HCT116 (cell line): Measurements from ENCODE around the gene ST3GAL5. TPM values are rescaled to one million over a fixed set of nuclear protein-coding genes. Genes with fewer than 3 reads are reported as not detected.

Source experiments
- ATAC-seq: fragments of 200-7000 bp; cut with Tn5 transposase; 2 replicates; pipeline ENCODE4 v1.9.1; 2020; ENCODE audit warnings: mild to moderate bottlenecking, moderate library complexity
- BruUV-seq: library from RNA; stranded (reverse); fragments of 400-500 nt; replicated peaks from 2 replicates; lab custom pipeline; 2021; lab: Mats Ljungman, UMichigan
- CTCF ChIA-PET: fragments of 300-600 bp; sonication (Branson Sonifier 250); formaldehyde crosslinking; loops from one replicate; lab custom pipeline; 2021; ENCODE audit warnings: antibody characterized with exemption; lab: Charles Lee
- POLR2A ChIA-PET: fragments of 300-600, 350-600 bp; sonication (Branson Sonifier 250); formaldehyde crosslinking; loops from one replicate; lab custom pipeline; 2021; ENCODE audit warnings: antibody characterized with exemption; lab: Charles Lee
- RAD21 ChIA-PET, 2 experiments: fragments of 300-600 bp; sonication (Branson Sonifier 250); formaldehyde crosslinking; loops; one replicate each; lab custom pipeline; 2023; ENCODE audit warnings: low total read pairs in 2 of 2; ENCODE audit not compliant: uncharacterized antibody in 2 of 2, unreplicated experiment in 2 of 2, low non-redundant PET in 1 of 2; lab: Charles Lee
- DNase-seq: peaks from one replicate; pipeline ENCODE4 v3.0.0-alpha.2; 2010; ENCODE audit warnings: low read depth, low spot score
- H2AFZ ChIP-seq: fragments of 200-600 bp; shearing (Covaris generic), sonication (generic); 2 replicates; pipeline ENCODE4 v1.6.1; 2017; ENCODE audit warnings: low read depth, mixed run types, mixed read lengths, antibody characterized with exemption, low read length; ENCODE audit not compliant: poor library complexity, severe bottlenecking
- H3K27ac ChIP-seq: 2 replicates; pipeline ENCODE4 v1.5.1; 2012; ENCODE audit warnings: low read depth, low read length
- H3K27me3 ChIP-seq: fragments of 200-600 bp; sonication (generic); 2 replicates; pipeline ENCODE4 v1.6.1; 2016; ENCODE audit warnings: mixed run types, low read length, mixed read lengths; ENCODE audit not compliant: insufficient read depth
- H3K36me3 ChIP-seq, 2 experiments: fragments of 200-500 bp in 1 of 2; fragments of 200-600 bp in 1 of 2; sonication (Bioruptor generic) in 1 of 2; sonication (generic) in 1 of 2; 2 replicates each; pipeline versions ENCODE4 v1.5.1 to v1.6.1; 2014 to 2016; ENCODE audit warnings: low read length in 2 of 2, inconsistent platforms in 1 of 2, mixed read lengths in 1 of 2, mixed run types in 1 of 2; ENCODE audit not compliant: insufficient read depth in 2 of 2, control insufficient read depth in 1 of 2
- H3K4me1 ChIP-seq, 2 experiments: fragments of 200-600 bp in 1 of 2; sonication (generic) in 1 of 2; 2 replicates each; pipeline versions ENCODE4 v1.5.1 to v1.6.1; 2012 to 2017; ENCODE audit warnings: low read length in 2 of 2, inconsistent platforms in 1 of 2, mild to moderate bottlenecking in 1 of 2, mixed read lengths in 1 of 2, mixed run types in 1 of 2, moderate library complexity in 1 of 2; ENCODE audit not compliant: insufficient read depth in 2 of 2, control insufficient read depth in 1 of 2
- H3K4me2 ChIP-seq: fragments of 200-600 bp; sonication (generic); 2 replicates; pipeline ENCODE4 v1.6.1; 2017; ENCODE audit warnings: mixed run types, low read length, mixed read lengths
- H3K4me3 ChIP-seq, 2 experiments: fragments of 200-600 bp in 1 of 2; sonication (generic) in 1 of 2; replicated peaks in 1 of 2; 2 replicates each; pipeline ENCODE4 v1.5.1; 2011 to 2016; ENCODE audit warnings: low read length in 2 of 2, control low read depth in 1 of 2, low read depth in 1 of 2, mild to moderate bottlenecking in 1 of 2, mixed read lengths in 1 of 2, mixed run types in 1 of 2
- H3K79me2 ChIP-seq: fragments of 200-600 bp; sonication (generic); 2 replicates; pipeline ENCODE4 v1.6.1; 2017; ENCODE audit warnings: mild to moderate bottlenecking, mixed run types, low read length, moderate library complexity, mixed read lengths; ENCODE audit not compliant: insufficient read depth
- H3K9ac ChIP-seq: fragments of 200-600 bp; sonication (generic); 2 replicates; pipeline ENCODE4 v1.6.1; 2016; ENCODE audit warnings: low read length, mixed read lengths
- H3K9me2 ChIP-seq: fragments of 200-600 bp; sonication (generic), shearing (Covaris generic); 2 replicates; pipeline ENCODE4 v1.6.1; 2017; ENCODE audit warnings: mixed run types, mild to moderate bottlenecking, moderate library complexity; ENCODE audit not compliant: insufficient read depth
- H3K9me3 ChIP-seq, 2 experiments: fragments of 200-500 bp in 1 of 2; fragments of 200-600 bp in 1 of 2; sonication (Bioruptor generic) in 1 of 2; sonication (generic) in 1 of 2; 2 replicates each; pipeline ENCODE4 v1.6.1; 2014 to 2017; ENCODE audit warnings: low read length in 2 of 2, mixed read lengths in 2 of 2, inconsistent platforms in 1 of 2, low read depth in 1 of 2, mild to moderate bottlenecking in 1 of 2, mixed run types in 1 of 2, moderate library complexity in 1 of 2; ENCODE audit not compliant: control insufficient read depth in 1 of 2, insufficient read depth in 1 of 2
- H4K20me1 ChIP-seq: fragments of 200-600 bp; sonication (generic), shearing (Covaris generic); 2 replicates; pipeline ENCODE4 v1.6.1; 2017; ENCODE audit warnings: mixed run types, mild to moderate bottlenecking, moderate library complexity; ENCODE audit not compliant: insufficient read depth
- CEBPB ChIP-seq: IDR thresholded peaks from 2 replicates; pipeline ENCODE4 v1.6.1; 2012; ENCODE audit warnings: low read depth
- EGR1 ChIP-seq: IDR thresholded peaks from 2 replicates; pipeline ENCODE4 v1.6.1; 2012; ENCODE audit warnings: low read depth
- EZH2 ChIP-seq: fragments of 200-600 bp; sonication (generic); IDR thresholded peaks from 2 replicates; pipeline ENCODE4 v1.6.1; 2017; ENCODE audit warnings: antibody characterized with exemption, mixed run types
- EZH2phosphoT487 ChIP-seq: fragments of 200-600 bp; IDR thresholded peaks from 2 replicates; pipeline ENCODE4 v1.6.1; 2018; ENCODE audit warnings: antibody characterized with exemption, borderline replicate concordance
- FOSL1 ChIP-seq: IDR thresholded peaks from 2 replicates; pipeline ENCODE4 v1.6.1; 2012; ENCODE audit warnings: low read depth
- JUND ChIP-seq: IDR thresholded peaks from 2 replicates; pipeline ENCODE4 v1.6.1; 2012
- POLR2AphosphoS5 ChIP-seq: IDR thresholded peaks from 2 replicates; pipeline ENCODE4 v1.6.1; 2011; ENCODE audit warnings: mild to moderate bottlenecking, low read depth, low read length, moderate library complexity
- RAD21 ChIP-seq: IDR thresholded peaks from 2 replicates; pipeline ENCODE4 v1.6.1; 2012; ENCODE audit warnings: low read depth, mild to moderate bottlenecking
- SRF ChIP-seq: IDR thresholded peaks from 2 replicates; pipeline ENCODE4 v1.6.1; 2012; ENCODE audit warnings: low read depth
- TCF7L2 ChIP-seq: IDR thresholded peaks from 2 replicates; pipeline ENCODE4 v1.7.0; 2011; ENCODE audit warnings: borderline replicate concordance, inconsistent platforms; ENCODE audit not compliant: insufficient read depth, insufficient read length; ENCODE audit errors: extremely low read depth
- ZFX ChIP-seq: fragments of 450-650 bp; IDR thresholded peaks from 2 replicates; pipeline ENCODE4 v1.6.1; 2017
- ZNF274 ChIP-seq: fragments of 200-500 bp; sonication (Bioruptor generic); IDR thresholded peaks from 2 replicates; pipeline ENCODE4 v1.6.1; 2014; ENCODE audit warnings: mild to moderate bottlenecking, low read depth, low read length, inconsistent platforms
- intact Hi-C: fragments of 100-400 bp; cut with micrococcal nuclease; formaldehyde crosslinking; loops from 2 replicates; pipeline ENCODE4 v1.10.0; 2022
- total RNA-seq: library from RNA; stranded (reverse); gene quantifications from one replicate; pipeline ENCODE4 v1.2.1, GENCODE V29; 2021; ENCODE audit not compliant: unreplicated experiment
- TF ChIP-seq, protein P1 (sequence below): IDR thresholded peaks from 2 replicates; pipeline ENCODE4 v1.6.1; 2012
- TF ChIP-seq, protein P2 (sequence below): IDR thresholded peaks from 2 replicates; pipeline ENCODE4 v1.6.1; 2012; ENCODE audit warnings: low read depth
- TF ChIP-seq, protein P3 (sequence below): IDR thresholded peaks from 2 replicates; pipeline ENCODE4 v1.6.1; 2012

Gene ST3GAL5
- total RNA-seq, 1 experiment from 2014 or later = 14.8 TPM

DNA sequence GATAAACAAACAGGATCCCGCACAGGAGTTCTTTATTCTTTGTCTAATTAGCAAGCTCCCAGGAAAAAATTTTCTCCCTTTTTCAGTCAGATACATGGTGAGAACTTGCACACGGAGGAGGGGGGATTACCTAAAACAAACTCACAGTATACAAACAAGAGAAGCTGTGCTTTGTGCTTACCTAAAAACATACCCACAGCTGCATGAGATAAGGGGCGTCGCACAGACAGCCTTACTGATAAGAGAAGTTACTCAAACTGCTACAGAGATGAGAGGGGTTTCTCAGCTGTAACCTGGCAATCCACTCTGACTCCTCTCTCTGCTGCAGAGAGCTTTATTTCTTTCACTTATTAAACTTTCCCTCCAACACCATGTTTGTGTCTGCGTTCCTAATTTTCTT is 32.9 kb upstream of the ST3GAL5 start:
- BruUV-seq = no TSS peak
- TF ChIP-seq ZNF274 (no peak), CEBPB (no peak), SRF (no peak), EZH2phosphoT487 (no peak), JUND (no peak), FOSL1 (no peak), POLR2AphosphoS5 (no peak)
- no peak overlapping the region for H3K27ac ChIP-seq
- RAD21 ChIA-PET = no interaction called here
- no peaks in the 10 kb centered on the region for H3K27me3 ChIP-seq
- intact Hi-C loops = no loop called here
- POLR2A ChIA-PET = no interaction called here
- H3K9ac ChIP-seq = no peak overlapping the region
- ATAC-seq (no peak), DNase-seq (no peak)
- H3K9me2 ChIP-seq = no peaks in the 10 kb centered on the region
- no peaks in the 10 kb centered on the region for H3K9me3 ChIP-seq
- H2AFZ ChIP-seq = no peak overlapping the region
- no peaks in the 10 kb centered on the region for H3K79me2 ChIP-seq
- no peaks in the 10 kb centered on the region for H4K20me1 ChIP-seq
- H3K36me3 ChIP-seq = no peaks in the 10 kb centered on the region
- H3K4me2 ChIP-seq = no peak overlapping the region
- no peak overlapping the region for H3K4me3 ChIP-seq
- CTCF ChIA-PET = no interaction called here
- peaks cover 4 to 5% of the 10 kb centered on the region in 2 experiments; a peak in 2 of 4 replicates for H3K4me1 ChIP-seq

DNA sequence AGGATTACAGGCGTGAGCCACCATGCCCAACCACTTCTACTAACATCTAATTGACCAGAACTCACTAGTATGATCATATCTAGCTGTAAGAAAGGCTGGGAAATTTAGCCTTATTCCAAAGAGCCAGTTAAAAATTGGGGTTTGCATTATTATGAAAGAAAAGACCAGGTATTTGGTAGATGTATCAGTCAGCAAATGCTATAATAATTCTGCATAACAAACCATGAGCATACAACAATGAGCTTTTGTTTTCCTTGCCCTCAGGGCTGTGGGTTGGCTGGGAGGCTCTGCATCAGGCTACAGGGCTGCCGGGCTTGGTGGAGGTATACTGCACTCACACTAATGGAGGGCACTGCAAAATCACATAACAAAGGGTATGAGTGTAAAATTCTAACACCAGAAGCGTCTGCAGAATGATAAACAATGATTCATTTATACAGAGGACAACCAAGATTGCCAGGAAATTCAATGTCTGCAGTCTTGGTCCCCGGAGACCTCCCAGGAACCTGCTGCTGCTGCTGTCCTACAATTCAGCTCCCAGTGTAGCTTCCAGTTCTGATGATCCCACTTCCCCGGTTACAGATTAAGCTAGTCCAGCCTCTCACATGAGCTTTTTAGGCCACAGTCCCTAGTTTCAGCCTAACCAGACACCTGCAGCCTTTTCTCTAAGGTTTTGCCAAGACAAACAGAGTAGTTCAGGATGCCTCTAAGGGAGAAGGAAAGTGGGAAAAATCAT is 32.2 kb upstream of the ST3GAL5 start:
- CTCF ChIA-PET = no interaction called here
- no peaks in the 10 kb centered on the region for H3K27me3 ChIP-seq
- no TSS peak for BruUV-seq
- no peaks in the 10 kb centered on the region for H3K9me3 ChIP-seq
- no peak overlapping the region for H2AFZ ChIP-seq
- H4K20me1 ChIP-seq = no peaks in the 10 kb centered on the region
- DNase-seq (no peak), ATAC-seq (no peak)
- H3K4me1 ChIP-seq = peaks cover 4 to 5% of the 10 kb centered on the region in 2 experiments; a peak in 2 of 4 replicates
- H3K36me3 ChIP-seq = no peaks in the 10 kb centered on the region
- no peak overlapping the region for H3K9ac ChIP-seq
- H3K9me2 ChIP-seq = no peaks in the 10 kb centered on the region
- RAD21 ChIA-PET = no interaction called here
- POLR2A ChIA-PET = no interaction called here
- intact Hi-C loops = no loop called here
- H3K27ac ChIP-seq = no peak overlapping the region
- no peak overlapping the region for H3K4me2 ChIP-seq
- no peaks in the 10 kb centered on the region for H3K79me2 ChIP-seq
- H3K4me3 ChIP-seq = no peak overlapping the region
- no peak for TF ChIP-seq CEBPB
- no peak for TF ChIP-seq FOSL1
- no peak for TF ChIP-seq POLR2AphosphoS5
- no peak for TF ChIP-seq JUND
- TF ChIP-seq TCF7L2 = no peak
- TF ChIP-seq, protein P1, sequence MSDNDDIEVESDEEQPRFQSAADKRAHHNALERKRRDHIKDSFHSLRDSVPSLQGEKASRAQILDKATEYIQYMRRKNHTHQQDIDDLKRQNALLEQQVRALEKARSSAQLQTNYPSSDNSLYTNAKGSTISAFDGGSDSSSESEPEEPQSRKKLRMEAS = no peak
- no peak for TF ChIP-seq ZFX
- TF ChIP-seq RAD21 = no peak
- no peak for TF ChIP-seq EGR1
- TF ChIP-seq EZH2 = no peak
- TF ChIP-seq, protein P2, sequence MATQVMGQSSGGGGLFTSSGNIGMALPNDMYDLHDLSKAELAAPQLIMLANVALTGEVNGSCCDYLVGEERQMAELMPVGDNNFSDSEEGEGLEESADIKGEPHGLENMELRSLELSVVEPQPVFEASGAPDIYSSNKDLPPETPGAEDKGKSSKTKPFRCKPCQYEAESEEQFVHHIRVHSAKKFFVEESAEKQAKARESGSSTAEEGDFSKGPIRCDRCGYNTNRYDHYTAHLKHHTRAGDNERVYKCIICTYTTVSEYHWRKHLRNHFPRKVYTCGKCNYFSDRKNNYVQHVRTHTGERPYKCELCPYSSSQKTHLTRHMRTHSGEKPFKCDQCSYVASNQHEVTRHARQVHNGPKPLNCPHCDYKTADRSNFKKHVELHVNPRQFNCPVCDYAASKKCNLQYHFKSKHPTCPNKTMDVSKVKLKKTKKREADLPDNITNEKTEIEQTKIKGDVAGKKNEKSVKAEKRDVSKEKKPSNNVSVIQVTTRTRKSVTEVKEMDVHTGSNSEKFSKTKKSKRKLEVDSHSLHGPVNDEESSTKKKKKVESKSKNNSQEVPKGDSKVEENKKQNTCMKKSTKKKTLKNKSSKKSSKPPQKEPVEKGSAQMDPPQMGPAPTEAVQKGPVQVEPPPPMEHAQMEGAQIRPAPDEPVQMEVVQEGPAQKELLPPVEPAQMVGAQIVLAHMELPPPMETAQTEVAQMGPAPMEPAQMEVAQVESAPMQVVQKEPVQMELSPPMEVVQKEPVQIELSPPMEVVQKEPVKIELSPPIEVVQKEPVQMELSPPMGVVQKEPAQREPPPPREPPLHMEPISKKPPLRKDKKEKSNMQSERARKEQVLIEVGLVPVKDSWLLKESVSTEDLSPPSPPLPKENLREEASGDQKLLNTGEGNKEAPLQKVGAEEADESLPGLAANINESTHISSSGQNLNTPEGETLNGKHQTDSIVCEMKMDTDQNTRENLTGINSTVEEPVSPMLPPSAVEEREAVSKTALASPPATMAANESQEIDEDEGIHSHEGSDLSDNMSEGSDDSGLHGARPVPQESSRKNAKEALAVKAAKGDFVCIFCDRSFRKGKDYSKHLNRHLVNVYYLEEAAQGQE = no peak
- TF ChIP-seq, protein P3, sequence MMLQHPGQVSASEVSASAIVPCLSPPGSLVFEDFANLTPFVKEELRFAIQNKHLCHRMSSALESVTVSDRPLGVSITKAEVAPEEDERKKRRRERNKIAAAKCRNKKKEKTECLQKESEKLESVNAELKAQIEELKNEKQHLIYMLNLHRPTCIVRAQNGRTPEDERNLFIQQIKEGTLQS = no peak
